Measurements from ENCODE around the gene TMEM135.

DNA sequence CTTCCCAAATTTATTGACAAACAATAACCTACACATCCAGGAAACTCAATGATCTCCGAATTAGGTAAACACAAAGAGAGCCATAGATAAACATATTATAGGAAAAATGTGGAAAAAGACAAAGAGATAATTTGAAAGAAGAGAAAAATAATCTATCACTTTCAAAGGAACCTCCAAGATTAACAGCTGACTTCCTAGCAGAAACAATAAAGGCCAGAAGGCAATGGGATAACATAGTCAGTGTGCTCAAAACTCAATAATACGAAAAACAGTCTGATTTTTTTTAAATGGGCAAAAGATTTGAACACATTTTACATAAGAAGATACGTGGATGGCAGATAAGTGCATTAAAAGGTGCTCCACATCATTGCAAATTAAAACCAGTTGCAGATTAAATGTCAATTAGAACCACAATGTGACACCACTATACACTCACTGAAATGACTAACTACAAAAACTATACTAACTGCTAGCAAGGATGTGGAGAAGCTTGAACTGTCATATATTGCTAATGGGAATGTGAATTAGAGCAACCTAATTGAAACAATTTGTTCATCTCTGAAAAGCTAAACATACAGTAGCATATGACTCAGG lies 300.4 kb downstream of the TMEM135 start:
- no peak for TF ChIP-seq POLR2A (IDR thresholded peaks at IDR 0.05)
- TF ChIP-seq, protein P1, sequence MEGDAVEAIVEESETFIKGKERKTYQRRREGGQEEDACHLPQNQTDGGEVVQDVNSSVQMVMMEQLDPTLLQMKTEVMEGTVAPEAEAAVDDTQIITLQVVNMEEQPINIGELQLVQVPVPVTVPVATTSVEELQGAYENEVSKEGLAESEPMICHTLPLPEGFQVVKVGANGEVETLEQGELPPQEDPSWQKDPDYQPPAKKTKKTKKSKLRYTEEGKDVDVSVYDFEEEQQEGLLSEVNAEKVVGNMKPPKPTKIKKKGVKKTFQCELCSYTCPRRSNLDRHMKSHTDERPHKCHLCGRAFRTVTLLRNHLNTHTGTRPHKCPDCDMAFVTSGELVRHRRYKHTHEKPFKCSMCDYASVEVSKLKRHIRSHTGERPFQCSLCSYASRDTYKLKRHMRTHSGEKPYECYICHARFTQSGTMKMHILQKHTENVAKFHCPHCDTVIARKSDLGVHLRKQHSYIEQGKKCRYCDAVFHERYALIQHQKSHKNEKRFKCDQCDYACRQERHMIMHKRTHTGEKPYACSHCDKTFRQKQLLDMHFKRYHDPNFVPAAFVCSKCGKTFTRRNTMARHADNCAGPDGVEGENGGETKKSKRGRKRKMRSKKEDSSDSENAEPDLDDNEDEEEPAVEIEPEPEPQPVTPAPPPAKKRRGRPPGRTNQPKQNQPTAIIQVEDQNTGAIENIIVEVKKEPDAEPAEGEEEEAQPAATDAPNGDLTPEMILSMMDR (IDR thresholded peaks at IDR 0.05) = no peak

Measured in right lobe of liver (tissue), 4 donors.